Heart left ventricle (tissue), 16 donors: ENCODE results near the gene IWS1. TPM values are rescaled to one million over a fixed set of nuclear protein-coding genes. Genes with fewer than 3 reads are reported as not detected.

Experiments used
- ATAC-seq, 4 donors: fragments of 200-7000 bp; cut with Tn5 transposase; one replicate each; pipeline ENCODE4 v1.9.1; 2020 to 2022; ENCODE audit warnings: moderate library complexity in 4 of 4, mild to moderate bottlenecking in 3 of 4, moderate number of reproducible peaks in 1 of 4
- DNase-seq, 5 donors: peaks; one replicate each; pipeline ENCODE4 v3.0.0-alpha.2; 2020
- H3K27ac ChIP-seq, 12 donors: fragments of 200-600 bp; sonication (generic) in 4 of 12; one replicate each; pipeline versions ENCODE4 v1.5.0 to v1.8.0; 2016 to 2022; ENCODE audit warnings: mild to moderate bottlenecking in 2 of 12
- H3K27me3 ChIP-seq, 9 donors: fragments of 200-600 bp; sonication (generic) in 2 of 9; one replicate each; pipeline versions ENCODE4 v1.5.1 to v1.8.0; 2016 to 2022; ENCODE audit warnings: mild to moderate bottlenecking in 3 of 9
- H3K36me3 ChIP-seq, 9 donors: fragments of 200-600 bp; sonication (generic) in 2 of 9; one replicate each; pipeline versions ENCODE4 v1.5.0 to v1.8.0; 2018 to 2022; ENCODE audit warnings: mild to moderate bottlenecking in 2 of 9
- H3K4me1 ChIP-seq, 12 donors: fragments of 200-600 bp; sonication (generic) in 4 of 12; one replicate each; pipeline versions ENCODE4 v1.5.0 to v1.8.0; 2016 to 2022; ENCODE audit warnings: mild to moderate bottlenecking in 3 of 12
- H3K4me3 ChIP-seq, 12 donors: fragments of 200-600 bp; sonication (generic) in 4 of 12; one replicate each; pipeline versions ENCODE4 v1.5.0 to v1.8.0; 2017 to 2022; ENCODE audit warnings: mild to moderate bottlenecking in 9 of 12, moderate library complexity in 4 of 12
- H3K9me3 ChIP-seq, 12 donors: fragments of 200-600 bp; sonication (generic) in 4 of 12; one replicate each; pipeline versions ENCODE4 v1.5.0 to v1.8.0; 2016 to 2022; ENCODE audit warnings: mild to moderate bottlenecking in 1 of 12
- POLR2A ChIP-seq, 2 donors: fragments of 450-650 bp; IDR thresholded peaks; one replicate each; pipeline ENCODE4 v1.6.1; 2017; ENCODE audit warnings: antibody characterized with exemption in 2 of 2, mild to moderate bottlenecking in 2 of 2, moderate library complexity in 2 of 2
- WGBS, 4 donors: extraction: QIAGEN DNeasy Blood & Tissue Kit in 2 of 4; methylation state at CpG; one replicate each; pipeline versions ENCODE4 v1.1.5 to v1.1.7; 2013 to 2018; 5-methylcytosine and 5-hydroxymethylcytosine counted together
- intact Hi-C, 10 donors: fragments of 100-400 bp; cut with DNase I; formaldehyde crosslinking; loops; one replicate each; pipeline versions ENCODE4 v1.11.1 to v1.14.2; 2022
- polyA plus RNA-seq, 2 donors: library from polyadenylated mRNA; stranded (reverse); fragments of 200-250 nt; gene quantifications; one replicate each; pipeline ENCODE4 v1.2.3, GENCODE V29; 2013
- total RNA-seq, 9 donors: library from RNA; depleted of rRNA in 2 of 9; stranded (reverse); fragments of >200 nt in 2 of 9; fragmentation: NEBNext Ultra II Directional in 3 of 9; extraction: Animal tissue kit (Norgen Biotek cat#: 25700) in 3 of 9; gene quantifications; one replicate each; pipeline versions ENCODE4 v1.1.0 to v1.2.4, GENCODE V29; 2016 to 2023
- TF ChIP-seq, protein P1 (sequence below), 12 donors: fragments of 200-600 bp; sonication (generic) in 4 of 12; IDR thresholded peaks; one replicate each; pipeline versions ENCODE4 v1.5.0 to v1.8.0; 2018 to 2022; ENCODE audit warnings: antibody characterized with exemption in 12 of 12, mild to moderate bottlenecking in 5 of 12
- donor health status: ischemic (EF 13 %, LVEDD 7.1; RV severe dilation, severe dysfunction).
- donor health status: healthy with polysubstance abuse.
- donor health status: DM: no; HTN: yes; CAD: no.
- donor health status: DM: no; HTN: no; CAD: no.
- donor health status: ischemic (EF 25% LVEDD 6.9; RV normal size, moderate dysfunction).
- donor health status: ischemic (EF 25% LVEDD 5.7; RV mildly dilated, moderate dysfunction).
- donor health status: healthy.
- donor health status: DM: yes; HTN: yes; CAD: no.
- donor health status: ischemic (EF 35%, LVEDD 5.7; RV mildly dilated, moderate dysfunction).
- donor health status: nonischemic (EF 11% LVEDD 7.7; RV severe dilation, severe dysfunction).
- donor health status: DM: yes; HTN: yes; CAD: no.
- donor health status: PGD.
- donor health status: ischemic (EF 29% LVEDD 5.4; RV normal size, mild dysfunction).
- donor health status: nonischemic (EF 23%, LVEDD 6.1; RV moderate dilation, normal function).

IWS1 gene
- total and polyA plus RNA-seq, 11 donors, result 37.6 to 62.2 (median 46.5) TPM

DNA sequence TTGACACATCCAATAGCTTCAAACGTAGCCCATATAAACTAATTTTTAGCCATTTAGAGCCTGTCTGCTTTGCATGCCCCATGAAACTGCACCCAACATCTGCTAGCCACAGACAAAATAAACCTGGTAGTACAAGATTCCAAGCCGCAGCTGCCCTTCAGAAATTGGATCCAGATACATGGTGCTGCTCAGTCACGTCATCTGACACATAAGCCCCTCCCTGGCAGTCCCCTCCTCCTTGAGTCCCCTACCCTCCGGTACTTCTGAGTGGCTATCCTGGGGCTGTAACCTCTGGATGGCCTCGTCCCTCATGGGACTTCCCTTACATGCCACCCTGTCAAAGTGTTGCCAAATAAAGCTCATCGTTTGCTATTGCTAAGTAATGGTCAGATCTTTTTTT, 74.3 kb downstream of the IWS1 start:
- no peaks in the 10 kb centered on the region for H3K9me3 ChIP-seq
- no peak overlapping the region for H3K4me3 ChIP-seq
- DNase-seq (no peak), ATAC-seq (no peak)
- WGBS, 4 donors, result 67 to 85% (median 82%) methylated on average over 6 of the region's 6 CpGs
- no peaks in the 10 kb centered on the region for H3K27me3 ChIP-seq
- intact Hi-C loops, result no loop called here
- H3K36me3 ChIP-seq, result peaks cover 0 to 8% (median 0%) of the 10 kb centered on the region in 9 donors
- H3K27ac ChIP-seq, result no peak overlapping the region
- no peaks in the 10 kb centered on the region for H3K4me1 ChIP-seq
- no peak for TF ChIP-seq POLR2A (IDR thresholded peaks at IDR 0.05)
- TF ChIP-seq, protein P1, sequence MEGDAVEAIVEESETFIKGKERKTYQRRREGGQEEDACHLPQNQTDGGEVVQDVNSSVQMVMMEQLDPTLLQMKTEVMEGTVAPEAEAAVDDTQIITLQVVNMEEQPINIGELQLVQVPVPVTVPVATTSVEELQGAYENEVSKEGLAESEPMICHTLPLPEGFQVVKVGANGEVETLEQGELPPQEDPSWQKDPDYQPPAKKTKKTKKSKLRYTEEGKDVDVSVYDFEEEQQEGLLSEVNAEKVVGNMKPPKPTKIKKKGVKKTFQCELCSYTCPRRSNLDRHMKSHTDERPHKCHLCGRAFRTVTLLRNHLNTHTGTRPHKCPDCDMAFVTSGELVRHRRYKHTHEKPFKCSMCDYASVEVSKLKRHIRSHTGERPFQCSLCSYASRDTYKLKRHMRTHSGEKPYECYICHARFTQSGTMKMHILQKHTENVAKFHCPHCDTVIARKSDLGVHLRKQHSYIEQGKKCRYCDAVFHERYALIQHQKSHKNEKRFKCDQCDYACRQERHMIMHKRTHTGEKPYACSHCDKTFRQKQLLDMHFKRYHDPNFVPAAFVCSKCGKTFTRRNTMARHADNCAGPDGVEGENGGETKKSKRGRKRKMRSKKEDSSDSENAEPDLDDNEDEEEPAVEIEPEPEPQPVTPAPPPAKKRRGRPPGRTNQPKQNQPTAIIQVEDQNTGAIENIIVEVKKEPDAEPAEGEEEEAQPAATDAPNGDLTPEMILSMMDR (IDR thresholded peaks at IDR 0.05), result no peak

DNA sequence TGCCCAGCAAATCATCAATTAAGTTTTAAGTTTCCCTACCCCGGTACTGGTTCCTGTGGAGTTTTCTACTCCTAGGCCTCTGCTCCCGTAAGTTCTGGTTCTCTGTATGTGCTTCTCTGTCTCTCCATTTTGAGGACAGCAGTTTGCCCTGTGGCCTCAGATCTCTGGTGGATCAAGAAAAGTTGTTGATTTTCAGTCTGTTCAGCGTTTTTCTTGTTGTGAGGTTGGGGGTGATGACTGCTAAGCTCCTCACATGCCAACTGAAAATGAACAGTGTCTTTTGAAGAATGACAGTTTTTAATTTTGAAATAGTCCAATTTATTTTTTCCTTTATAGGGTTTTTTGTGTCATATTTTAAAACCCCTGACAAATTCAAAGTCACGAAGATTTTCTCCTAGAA, 76.4 kb downstream of the IWS1 start:
- WGBS, 4 donors, result 89 to 97% (median 94%) methylated on average over 4 of the region's 4 CpGs
- ATAC-seq (no peak), DNase-seq (no peak)

DNA sequence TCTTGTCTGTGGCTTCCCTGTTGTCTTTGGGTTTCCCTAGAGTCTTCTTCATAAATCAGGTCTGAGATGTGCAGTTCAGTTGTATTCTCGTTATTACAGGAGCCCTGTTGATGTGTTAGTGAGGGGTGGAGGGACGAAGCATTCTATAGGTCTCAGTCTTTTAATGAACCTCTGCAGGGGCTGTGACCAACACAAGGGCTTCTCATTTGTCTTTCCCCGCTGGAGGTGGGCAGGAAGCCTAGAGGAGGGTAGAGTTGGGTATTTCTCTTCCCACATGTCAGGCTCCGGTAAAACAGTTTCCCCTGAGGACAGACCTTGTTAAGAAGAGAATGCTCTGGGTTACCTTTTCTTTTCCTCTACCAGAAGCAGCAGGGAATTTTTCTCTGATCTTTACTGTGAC, 76.9 kb downstream of the IWS1 start:
- no peak for ATAC-seq
- TF ChIP-seq POLR2A (IDR thresholded peaks at IDR 0.05), result no peak
- TF ChIP-seq, protein P1 (IDR thresholded peaks at IDR 0.05), result no peak

More for the DNA sequence above, 76.4 kb downstream of the IWS1 start:
- Histone ChIP-seq H3K4me1 (no peaks in the 10 kb centered on the region), H3K27ac (no peak overlapping the region), H3K9me3 (peaks cover 0 to 4% (median 3%) of the 10 kb centered on the region in 12 donors), H3K36me3 (peaks cover 0 to 5% (median 0%) of the 10 kb centered on the region in 9 donors), H3K27me3 (no peaks in the 10 kb centered on the region), H3K4me3 (no peak overlapping the region)
- intact Hi-C loops, result no loop called here
- TF ChIP-seq, protein P1 (IDR thresholded peaks at IDR 0.05), result no peak
- no peak for TF ChIP-seq POLR2A (IDR thresholded peaks at IDR 0.05)

GRCh38 chr2:127448526-127448925, 77.8 kb downstream of the IWS1 start:
- no peak overlapping the region for H3K27ac ChIP-seq
- no peaks in the 10 kb centered on the region for H3K27me3 ChIP-seq
- peaks cover 0 to 12% (median 4%) of the 10 kb centered on the region in 12 donors for H3K9me3 ChIP-seq
- TF ChIP-seq POLR2A (IDR thresholded peaks at IDR 0.05), result no peak
- TF ChIP-seq, protein P1 (IDR thresholded peaks at IDR 0.05), result no peak
- intact Hi-C loops, result no loop called here
- DNase-seq, result no peak
- H3K4me1 ChIP-seq, result no peaks in the 10 kb centered on the region
- no peak overlapping the region for H3K4me3 ChIP-seq
- no peak for ATAC-seq
- 93 to 99% (median 98%) methylated on average over 2 of the region's 2 CpGs for WGBS, 4 donors
- H3K36me3 ChIP-seq, result peaks cover 0 to 4% (median 0%) of the 10 kb centered on the region in 9 donors

More for the DNA sequence above, 76.9 kb downstream of the IWS1 start:
- no peak for DNase-seq
- WGBS, 4 donors, result 87 to 98% (median 90%) methylated on average over 4 of the region's 4 CpGs
- intact Hi-C loops, result no loop called here
- Histone ChIP-seq H3K9me3 (peaks cover 0 to 9% (median 4%) of the 10 kb centered on the region in 12 donors), H3K36me3 (peaks cover 0 to 4% (median 0%) of the 10 kb centered on the region in 9 donors), H3K4me1 (no peaks in the 10 kb centered on the region), H3K27me3 (no peaks in the 10 kb centered on the region), H3K4me3 (no peak overlapping the region), H3K27ac (no peak overlapping the region)
